T-cell (primary cell): ENCODE data around the gene SMS. TPM values are rescaled to one million over a fixed set of nuclear protein-coding genes. Genes with fewer than 3 reads are reported as not detected.

Experiments
- ATAC-seq, 4 experiments: fragments of 200-7000 bp in 3 of 4; fragments of 150-1000 bp in 1 of 4; cut with Tn5 transposase; replicated peaks in 1 of 4; 1 replicate in 3 of 4; 2 replicates in 1 of 4; pipeline ENCODE4 v1.10.0; 2021; ENCODE audit warnings: moderate library complexity in 3 of 4, mild to moderate bottlenecking in 2 of 4, moderate number of reproducible peaks in 1 of 4
- CTCF ChIA-PET, 2 donors: fragments of 300-600 bp; sonication (Branson Sonifier 250); formaldehyde crosslinking; loops; one replicate each; lab custom pipeline; 2022; ENCODE audit warnings: antibody characterized with exemption in 2 of 2; lab: Charles Lee
- POLR2A ChIA-PET, 2 donors: fragments of 300-600 bp; sonication (Branson Sonifier 250); formaldehyde crosslinking; loops; one replicate each; lab custom pipeline; 2022; ENCODE audit warnings: antibody characterized with exemption in 2 of 2; lab: Charles Lee
- DNase-seq, 35 experiments: peaks; one replicate each; pipeline versions ENCODE4 v3.0.0 to v3.0.0-alpha.2; 2013 to 2023
- H3K27ac ChIP-seq: one replicate; pipeline ENCODE4 v1.5.1; 2013; ENCODE audit warnings: low read length
- H3K27me3 ChIP-seq, 2 experiments: replicated peaks in 1 of 2; 1 replicate in 1 of 2; 2 replicates in 1 of 2; pipeline versions ENCODE4 v1.6.1 to v1.7.0; 2013; ENCODE audit warnings: low read length in 1 of 2, mixed read lengths in 1 of 2; ENCODE audit not compliant: control insufficient read depth in 2 of 2, insufficient read depth in 2 of 2; ENCODE audit errors: extremely low read depth in 1 of 2
- H3K36me3 ChIP-seq, 2 donors: 1 replicate in 1 of 2; 2 replicates in 1 of 2; pipeline versions ENCODE4 v1.6.1 to v1.7.0; 2013; ENCODE audit warnings: low read length in 1 of 2; ENCODE audit not compliant: control insufficient read depth in 2 of 2, insufficient read depth in 1 of 2; ENCODE audit errors: extremely low read depth in 1 of 2
- H3K4me1 ChIP-seq, 2 experiments: 1 replicate in 1 of 2; 2 replicates in 1 of 2; pipeline versions ENCODE4 v1.6.1 to v1.7.0; 2013; ENCODE audit warnings: low read length in 2 of 2, mixed read lengths in 1 of 2; ENCODE audit not compliant: insufficient read depth in 2 of 2, control insufficient read depth in 1 of 2; ENCODE audit errors: extremely low read depth in 1 of 2
- H3K4me3 ChIP-seq, 2 donors: 1 replicate in 1 of 2; 2 replicates in 1 of 2; pipeline versions ENCODE4 v1.5.1 to v1.7.0; 2013; ENCODE audit warnings: mild to moderate bottlenecking in 2 of 2, low read length in 1 of 2, moderate library complexity in 1 of 2; ENCODE audit not compliant: control insufficient read depth in 1 of 2; ENCODE audit errors: extremely low read depth in 1 of 2
- H3K9me3 ChIP-seq: 2 replicates; pipeline ENCODE4 v1.7.0; 2013
- H3K27ac Mint-ChIP-seq, 2 donors: one replicate each; pipeline ENCODE4 v1.8.0; 2020 to 2021; ENCODE audit warnings: mild to moderate bottlenecking in 2 of 2, mixed read lengths in 2 of 2
- H3K27me3 Mint-ChIP-seq, 2 donors: one replicate each; pipeline ENCODE4 v1.8.0; 2021 to 2022; ENCODE audit warnings: mixed read lengths in 2 of 2
- H3K36me3 Mint-ChIP-seq: one replicate; pipeline ENCODE4 v1.8.0; 2021; ENCODE audit warnings: mixed read lengths
- H3K4me1 Mint-ChIP-seq, 3 donors: one replicate each; pipeline ENCODE4 v1.8.0; 2020 to 2022; ENCODE audit warnings: mixed read lengths in 3 of 3, mild to moderate bottlenecking in 1 of 3
- H3K4me3 Mint-ChIP-seq, 3 donors: one replicate each; pipeline ENCODE4 v1.8.0; 2020 to 2022; ENCODE audit warnings: mild to moderate bottlenecking in 3 of 3, mixed read lengths in 3 of 3, moderate library complexity in 3 of 3
- H3K9me3 Mint-ChIP-seq, 3 donors: one replicate each; pipeline ENCODE4 v1.8.0; 2020 to 2022; ENCODE audit warnings: mixed read lengths in 3 of 3
- WGBS: methylation state at CpG from one replicate; pipeline ENCODE4 v1.1.5; 2013; ENCODE audit warnings: missing lambda C conversion rate; ENCODE audit not compliant: insufficient coverage; 5-methylcytosine and 5-hydroxymethylcytosine counted together
- total RNA-seq, 35 experiments: library from RNA in 6 of 35; stranded (reverse) in 6 of 35; fragments of 120-200 nt in 1 of 35; gene quantifications; one replicate each; pipeline versions ENCODE4 v1.2.1 to v1.2.4 and lab custom pipeline; 2013 to 2026

SMS gene
- total RNA-seq, 5 donors from 2014 or later (not counting 1 experiment from before 2014, with no cell fraction given), result 17.2 to 21.9 (median 18.5) TPM

GRCh38 chrX:21912989-21913388, 27.5 kb upstream of the SMS start:
- Mint-ChIP-seq H3K27ac (no peak overlapping the region), H3K36me3 (peaks cover 4% of the 10 kb centered on the region), H3K9me3 (no peaks in the 10 kb centered on the region), H3K4me3 (no peak overlapping the region), H3K27me3 (no peaks in the 10 kb centered on the region), H3K4me1 (no peaks in the 10 kb centered on the region)
- CTCF ChIA-PET, result no interaction called here
- WGBS, result 100% methylated on average over 2 of the region's 4 CpGs
- Histone ChIP-seq H3K36me3 (no peaks in the 10 kb centered on the region), H3K9me3 (no peaks in the 10 kb centered on the region), H3K27me3 (no peaks in the 10 kb centered on the region), H3K27ac (no peak overlapping the region), H3K4me1 (no peaks in the 10 kb centered on the region), H3K4me3 (no peak overlapping the region)
- POLR2A ChIA-PET, result no interaction called here
- no peak for DNase-seq
- ATAC-seq, result no peak

- ChIA-PET POLR2A (no interaction called here), CTCF (no interaction called here)
- Mint-ChIP-seq H3K4me1 (peaks cover 3 to 15% (median 6%) of the 10 kb centered on the region in 3 donors), H3K4me3 (no peak overlapping the region), H3K36me3 (no peaks in the 10 kb centered on the region), H3K27ac (no peak overlapping the region), H3K27me3 (no peaks in the 10 kb centered on the region), H3K9me3 (peaks cover 0 to 7% (median 0%) of the 10 kb centered on the region in 3 donors)
- Histone ChIP-seq H3K9me3 (no peaks in the 10 kb centered on the region), H3K4me1 (no peaks in the 10 kb centered on the region), H3K4me3 (no peak overlapping the region), H3K27ac (no peak overlapping the region), H3K27me3 (no peaks in the 10 kb centered on the region), H3K36me3 (no peaks in the 10 kb centered on the region)
- DNase-seq, result no peak
- no CpG with 5 or more reads among the region's 3 CpGs for WGBS
- no peak for ATAC-seq
Observed at GRCh38 chrX:21926116-21926515, 14.4 kb upstream of the SMS start.

GRCh38 chrX:21926527-21927278, 13.8 kb upstream of the SMS start:
- no peak overlapping the region for H3K27ac Mint-ChIP-seq

GRCh38 chrX:21929209-21929608, 11.3 kb upstream of the SMS start:
- ChIA-PET POLR2A (no interaction called here), CTCF (no interaction called here)
- Histone ChIP-seq H3K27ac (no peak overlapping the region), H3K27me3 (no peaks in the 10 kb centered on the region), H3K9me3 (no peaks in the 10 kb centered on the region), H3K4me3 (no peak overlapping the region), H3K36me3 (no peaks in the 10 kb centered on the region), H3K4me1 (no peaks in the 10 kb centered on the region)
- H3K27ac Mint-ChIP-seq, result no peak overlapping the region
- 63% methylated on average over 1 of the region's 4 CpGs for WGBS
- no peaks in the 10 kb centered on the region for H3K27me3 Mint-ChIP-seq
- DNase-seq (no peak), ATAC-seq (no peak)
- H3K4me1 Mint-ChIP-seq, result peaks cover 3 to 15% (median 6%) of the 10 kb centered on the region in 3 donors
- H3K36me3 Mint-ChIP-seq, result no peaks in the 10 kb centered on the region
- peaks cover 0 to 7% (median 0%) of the 10 kb centered on the region in 3 donors for H3K9me3 Mint-ChIP-seq
- H3K4me3 Mint-ChIP-seq, result no peak overlapping the region

More at GRCh38 chrX:21926527-21927278, 13.8 kb upstream of the SMS start:
- ATAC-seq (no peak), DNase-seq (no peak)
- 20% methylated on average over 1 of the region's 6 CpGs for WGBS
- Mint-ChIP-seq H3K36me3 (no peaks in the 10 kb centered on the region), H3K4me1 (peaks cover 3 to 15% (median 6%) of the 10 kb centered on the region in 3 donors), H3K9me3 (peaks cover 0 to 7% (median 0%) of the 10 kb centered on the region in 3 donors), H3K4me3 (no peak overlapping the region), H3K27me3 (no peaks in the 10 kb centered on the region)
- Histone ChIP-seq H3K27me3 (no peaks in the 10 kb centered on the region), H3K27ac (no peak overlapping the region), H3K36me3 (no peaks in the 10 kb centered on the region), H3K4me3 (no peak overlapping the region), H3K4me1 (no peaks in the 10 kb centered on the region), H3K9me3 (no peaks in the 10 kb centered on the region)
- ChIA-PET POLR2A (no interaction called here), CTCF (no interaction called here)

GRCh38 chrX:21930986-21931385, 9.5 kb upstream of the SMS start:
- Histone ChIP-seq H3K27me3 (no peaks in the 10 kb centered on the region), H3K36me3 (no peaks in the 10 kb centered on the region), H3K27ac (no peak overlapping the region), H3K9me3 (no peaks in the 10 kb centered on the region), H3K4me3 (no peak overlapping the region), H3K4me1 (no peaks in the 10 kb centered on the region)
- Mint-ChIP-seq H3K4me1 (peaks cover 3 to 15% (median 6%) of the 10 kb centered on the region in 3 donors), H3K9me3 (peaks cover 0 to 7% (median 0%) of the 10 kb centered on the region in 3 donors), H3K27me3 (no peaks in the 10 kb centered on the region), H3K36me3 (no peaks in the 10 kb centered on the region), H3K27ac (no peak overlapping the region), H3K4me3 (no peak overlapping the region)
- WGBS, result no CpG with 5 or more reads among the region's 1 CpG
- ATAC-seq (no peak), DNase-seq (no peak)
- ChIA-PET CTCF (no interaction called here), POLR2A (interaction anchor here in 1 of 2 donors (0.7 to 0.9 kb wide), 2 partner anchors 113 to 1637 kb away, joined by 3 to 4 read pairs; no protein-coding TSS in a partner anchor)

GRCh38 chrX:21932292-21933002, 8.1 kb upstream of the SMS start:
- Histone ChIP-seq H3K27me3 (no peaks in the 10 kb centered on the region), H3K4me3 (no peak overlapping the region), H3K9me3 (no peaks in the 10 kb centered on the region), H3K27ac (no peak overlapping the region), H3K36me3 (no peaks in the 10 kb centered on the region), H3K4me1 (no peaks in the 10 kb centered on the region)
- WGBS, result no CpG with 5 or more reads among the region's 11 CpGs
- H3K9me3 Mint-ChIP-seq, result peaks cover 0 to 7% (median 0%) of the 10 kb centered on the region in 3 donors
- no peaks in the 10 kb centered on the region for H3K27me3 Mint-ChIP-seq
- H3K4me3 Mint-ChIP-seq, result no peak overlapping the region
- H3K36me3 Mint-ChIP-seq, result no peaks in the 10 kb centered on the region
- no peak for DNase-seq
- POLR2A ChIA-PET, result no interaction called here
- ATAC-seq, result no peak
- CTCF ChIA-PET, result no interaction called here
- H3K27ac Mint-ChIP-seq, result no peak overlapping the region
- H3K4me1 Mint-ChIP-seq, result peaks cover 0 to 13% (median 6%) of the 10 kb centered on the region in 3 donors
